Panc1 (cell line): Measurements from ENCODE around the gene PHF23. TPM values are rescaled to one million over a fixed set of nuclear protein-coding genes. Genes with fewer than 3 reads are reported as not detected.

ENCODE experiments used
- ATAC-seq: fragments of 200-7000 bp; cut with Tn5 transposase; 2 replicates; pipeline ENCODE4 v1.9.1; 2020; ENCODE audit warnings: mild to moderate bottlenecking, moderate library complexity
- BruUV-seq: library from RNA; stranded (reverse); fragments of 400-500 nt; replicated peaks from 2 replicates; lab custom pipeline; 2021; lab: Mats Ljungman, UMichigan
- CTCF ChIA-PET: fragments of 300-600 bp; sonication (Branson Sonifier 250); formaldehyde crosslinking; loops from one replicate; lab custom pipeline; 2022; ENCODE audit warnings: antibody characterized with exemption; lab: Charles Lee
- POLR2A ChIA-PET: fragments of 300-600 bp; sonication (Branson Sonifier 250); formaldehyde crosslinking; loops from one replicate; lab custom pipeline; 2022; ENCODE audit warnings: antibody characterized with exemption; lab: Charles Lee
- DNase-seq: peaks from one replicate; pipeline ENCODE4 v3.0.0-alpha.2; 2010; ENCODE audit warnings: low read depth, low spot score
- H3K27ac ChIP-seq: 2 replicates; pipeline ENCODE4 v1.5.1; 2011; ENCODE audit warnings: mild to moderate bottlenecking, low read length, inconsistent platforms
- H3K27me3 ChIP-seq: fragments of 200-500 bp; sonication (Bioruptor generic); 2 replicates; pipeline ENCODE4 v1.6.0; 2014; ENCODE audit warnings: low read length, inconsistent platforms; ENCODE audit not compliant: control insufficient read depth, insufficient read depth
- H3K36me3 ChIP-seq: fragments of 200-500 bp; sonication (Bioruptor generic); 2 replicates; pipeline ENCODE4 v1.5.1; 2014; ENCODE audit warnings: inconsistent platforms, mild to moderate bottlenecking, low read length, moderate library complexity; ENCODE audit not compliant: control insufficient read depth, insufficient read depth
- H3K4me1 ChIP-seq: 2 replicates; pipeline ENCODE4 v1.5.1; 2011; ENCODE audit warnings: inconsistent platforms, mild to moderate bottlenecking, low read length, moderate library complexity; ENCODE audit not compliant: control insufficient read depth, insufficient read depth
- H3K4me3 ChIP-seq, 2 experiments: 2 replicates each; pipeline ENCODE4 v1.5.1; 2011 to 2012; ENCODE audit warnings: low read depth in 2 of 2, low read length in 2 of 2, mild to moderate bottlenecking in 2 of 2, inconsistent platforms in 1 of 2, moderate library complexity in 1 of 2
- H3K9me3 ChIP-seq: fragments of 200-500 bp; sonication (Bioruptor generic); 2 replicates; pipeline ENCODE4 v1.5.1; 2014; ENCODE audit warnings: low read depth, mild to moderate bottlenecking, inconsistent platforms, low read length, moderate library complexity; ENCODE audit not compliant: control insufficient read depth, insufficient read depth
- POLR2AphosphoS5 ChIP-seq: IDR thresholded peaks from 2 replicates; pipeline ENCODE4 v1.6.1; 2012; ENCODE audit warnings: mild to moderate bottlenecking, low read depth, low read length, moderate library complexity
- SIN3A ChIP-seq: IDR thresholded peaks from 2 replicates; pipeline ENCODE4 v1.6.1; 2012; ENCODE audit warnings: low read depth, mild to moderate bottlenecking, low read length, moderate library complexity, borderline replicate concordance; ENCODE audit not compliant: insufficient read depth
- TCF7L2 ChIP-seq: IDR thresholded peaks from 2 replicates; pipeline ENCODE4 v1.6.1; 2011; ENCODE audit warnings: mild to moderate bottlenecking, low read depth, low read length, inconsistent platforms
- in situ Hi-C: cut with HindIII; loops from 2 replicates; pipeline ENCODE4 v1.10.0; 2016; ENCODE audit warnings: low sequenced_read_pairs, low pct_unique_long_range_greater_than_20kb
- intact Hi-C: fragments of 100-400 bp; cut with micrococcal nuclease; formaldehyde crosslinking; loops from one replicate; pipeline ENCODE4 v1.10.0; 2022; ENCODE audit not compliant: unreplicated experiment
- total RNA-seq: library from RNA; stranded (reverse); gene quantifications from one replicate; pipeline ENCODE4 v1.2.1, GENCODE V29; 2021; ENCODE audit not compliant: unreplicated experiment
- TF ChIP-seq, protein P1 (sequence below), 2 experiments: IDR thresholded peaks; 2 replicates each; pipeline ENCODE4 v1.6.1; 2011 to 2012; ENCODE audit warnings: low read depth in 2 of 2, control low read depth in 1 of 2, low read length in 1 of 2, mild to moderate bottlenecking in 1 of 2, moderate library complexity in 1 of 2; ENCODE audit not compliant: insufficient read depth in 1 of 2
- TF ChIP-seq, protein P2 (sequence below): fragments of 450-650 bp; IDR thresholded peaks from 2 replicates; pipeline ENCODE4 v1.5.1; 2017; ENCODE audit warnings: mild to moderate bottlenecking

The PHF23 gene
- total RNA-seq, 1 experiment from 2014 or later: 69.3 TPM

DNA sequence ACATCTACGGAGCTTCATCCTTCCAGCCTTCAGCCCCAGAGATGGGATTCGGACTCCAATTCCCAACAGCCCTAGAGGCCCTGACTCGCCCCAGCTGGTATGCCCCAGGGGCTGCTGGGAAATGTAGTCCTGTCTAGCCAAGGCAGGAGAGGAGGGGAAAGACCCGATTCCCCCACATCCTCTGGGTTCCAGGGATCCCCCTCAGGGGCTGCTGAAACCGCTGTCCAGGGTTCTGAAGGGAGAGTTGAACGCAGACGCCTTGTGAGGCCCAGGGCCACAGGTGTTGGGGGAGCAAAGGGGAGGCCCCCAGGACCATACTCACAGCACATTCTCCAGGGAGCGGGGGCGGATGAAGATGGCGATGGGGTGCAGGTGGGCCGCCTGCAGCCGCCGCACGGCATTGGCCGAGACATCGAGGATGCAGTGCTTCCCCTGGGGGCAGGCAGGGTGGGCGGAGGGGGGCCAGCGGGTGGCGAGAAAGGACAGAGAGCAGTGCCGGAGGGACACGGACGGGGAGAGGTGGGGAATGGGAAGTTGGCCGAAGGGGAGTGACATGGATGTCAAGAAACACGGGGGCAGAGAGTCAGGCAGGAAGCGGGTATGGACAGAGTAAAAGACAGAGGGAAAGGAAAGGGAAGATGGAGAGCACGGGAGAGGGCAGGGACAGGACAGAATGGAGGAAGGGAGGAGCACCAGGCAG is 47.5 kb downstream of the PHF23 start:
- intact Hi-C loops (no loop called here), in situ Hi-C loops (no loop called here)
- no TSS peak for BruUV-seq
- no peak for DNase-seq
- Histone ChIP-seq H3K4me1 (no peaks in the 10 kb centered on the region), H3K27ac (no peak overlapping the region), H3K27me3 (no peaks in the 10 kb centered on the region), H3K36me3 (no peaks in the 10 kb centered on the region), H3K9me3 (no peaks in the 10 kb centered on the region), H3K4me3 (no peak overlapping the region)
- CTCF ChIA-PET: no interaction called here
- TF ChIP-seq SIN3A (no peak), POLR2AphosphoS5 (no peak), TCF7L2 (no peak)
- TF ChIP-seq, protein P1, sequence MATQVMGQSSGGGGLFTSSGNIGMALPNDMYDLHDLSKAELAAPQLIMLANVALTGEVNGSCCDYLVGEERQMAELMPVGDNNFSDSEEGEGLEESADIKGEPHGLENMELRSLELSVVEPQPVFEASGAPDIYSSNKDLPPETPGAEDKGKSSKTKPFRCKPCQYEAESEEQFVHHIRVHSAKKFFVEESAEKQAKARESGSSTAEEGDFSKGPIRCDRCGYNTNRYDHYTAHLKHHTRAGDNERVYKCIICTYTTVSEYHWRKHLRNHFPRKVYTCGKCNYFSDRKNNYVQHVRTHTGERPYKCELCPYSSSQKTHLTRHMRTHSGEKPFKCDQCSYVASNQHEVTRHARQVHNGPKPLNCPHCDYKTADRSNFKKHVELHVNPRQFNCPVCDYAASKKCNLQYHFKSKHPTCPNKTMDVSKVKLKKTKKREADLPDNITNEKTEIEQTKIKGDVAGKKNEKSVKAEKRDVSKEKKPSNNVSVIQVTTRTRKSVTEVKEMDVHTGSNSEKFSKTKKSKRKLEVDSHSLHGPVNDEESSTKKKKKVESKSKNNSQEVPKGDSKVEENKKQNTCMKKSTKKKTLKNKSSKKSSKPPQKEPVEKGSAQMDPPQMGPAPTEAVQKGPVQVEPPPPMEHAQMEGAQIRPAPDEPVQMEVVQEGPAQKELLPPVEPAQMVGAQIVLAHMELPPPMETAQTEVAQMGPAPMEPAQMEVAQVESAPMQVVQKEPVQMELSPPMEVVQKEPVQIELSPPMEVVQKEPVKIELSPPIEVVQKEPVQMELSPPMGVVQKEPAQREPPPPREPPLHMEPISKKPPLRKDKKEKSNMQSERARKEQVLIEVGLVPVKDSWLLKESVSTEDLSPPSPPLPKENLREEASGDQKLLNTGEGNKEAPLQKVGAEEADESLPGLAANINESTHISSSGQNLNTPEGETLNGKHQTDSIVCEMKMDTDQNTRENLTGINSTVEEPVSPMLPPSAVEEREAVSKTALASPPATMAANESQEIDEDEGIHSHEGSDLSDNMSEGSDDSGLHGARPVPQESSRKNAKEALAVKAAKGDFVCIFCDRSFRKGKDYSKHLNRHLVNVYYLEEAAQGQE (IDR thresholded peaks at IDR 0.05; ENCODE audit: insufficient read depth in 1 of 2, low read depth in 2 of 2, low read length in 1 of 2): peak; percentile 70; a peak in 3 of 4 replicates
- peak; percentile 86 for ATAC-seq
- POLR2A ChIA-PET: no interaction called here

DNA sequence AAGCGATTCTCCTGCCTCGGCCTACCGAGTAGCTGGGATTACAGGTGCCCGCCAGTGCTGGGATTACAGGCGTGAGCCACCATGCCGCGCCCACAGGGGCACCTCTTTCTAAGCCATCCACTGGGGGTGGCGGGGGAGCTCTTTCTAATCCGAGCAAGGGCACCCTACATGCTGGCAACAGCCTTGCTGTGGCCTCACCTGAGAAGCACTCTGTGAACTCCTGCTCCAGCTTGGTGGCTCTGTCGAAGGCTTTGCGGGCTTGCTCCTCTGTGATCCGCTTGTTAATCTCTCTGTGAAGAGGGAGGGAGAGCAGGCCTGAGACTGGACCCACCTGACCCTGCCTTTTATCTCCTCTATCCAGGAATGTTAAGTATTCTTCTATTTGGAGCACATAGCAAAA is 48.2 kb downstream of the PHF23 start:
- no peaks in the 10 kb centered on the region for H3K9me3 ChIP-seq
- no peaks in the 10 kb centered on the region for H3K27me3 ChIP-seq
- DNase-seq (no peak), ATAC-seq (no peak)
- POLR2A ChIA-PET: no interaction called here
- BruUV-seq: no TSS peak
- in situ Hi-C loops (no loop called here), intact Hi-C loops (no loop called here)
- H3K27ac ChIP-seq: no peak overlapping the region
- CTCF ChIA-PET: no interaction called here
- H3K36me3 ChIP-seq: no peaks in the 10 kb centered on the region
- H3K4me3 ChIP-seq: no peak overlapping the region
- H3K4me1 ChIP-seq: no peaks in the 10 kb centered on the region
- TF ChIP-seq, protein P2, sequence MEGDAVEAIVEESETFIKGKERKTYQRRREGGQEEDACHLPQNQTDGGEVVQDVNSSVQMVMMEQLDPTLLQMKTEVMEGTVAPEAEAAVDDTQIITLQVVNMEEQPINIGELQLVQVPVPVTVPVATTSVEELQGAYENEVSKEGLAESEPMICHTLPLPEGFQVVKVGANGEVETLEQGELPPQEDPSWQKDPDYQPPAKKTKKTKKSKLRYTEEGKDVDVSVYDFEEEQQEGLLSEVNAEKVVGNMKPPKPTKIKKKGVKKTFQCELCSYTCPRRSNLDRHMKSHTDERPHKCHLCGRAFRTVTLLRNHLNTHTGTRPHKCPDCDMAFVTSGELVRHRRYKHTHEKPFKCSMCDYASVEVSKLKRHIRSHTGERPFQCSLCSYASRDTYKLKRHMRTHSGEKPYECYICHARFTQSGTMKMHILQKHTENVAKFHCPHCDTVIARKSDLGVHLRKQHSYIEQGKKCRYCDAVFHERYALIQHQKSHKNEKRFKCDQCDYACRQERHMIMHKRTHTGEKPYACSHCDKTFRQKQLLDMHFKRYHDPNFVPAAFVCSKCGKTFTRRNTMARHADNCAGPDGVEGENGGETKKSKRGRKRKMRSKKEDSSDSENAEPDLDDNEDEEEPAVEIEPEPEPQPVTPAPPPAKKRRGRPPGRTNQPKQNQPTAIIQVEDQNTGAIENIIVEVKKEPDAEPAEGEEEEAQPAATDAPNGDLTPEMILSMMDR: no peak
- TF ChIP-seq, protein P1 (IDR thresholded peaks at IDR 0.05; ENCODE audit: insufficient read depth in 1 of 2, low read depth in 2 of 2, low read length in 1 of 2): no peak
- TF ChIP-seq SIN3A: no peak
